Chondrocyte (in vitro differentiated cells): ENCODE results near the gene GALNT2. TPM values are rescaled to one million over a fixed set of nuclear protein-coding genes. Genes with fewer than 3 reads are reported as not detected.
A peak's percentile ranks its signal among the peaks of the same experiment; 100 is the strongest.

Experiments used
- DNase-seq: peaks from one replicate; pipeline ENCODE4 v3.0.0; 2021; ENCODE audit warnings: mixed read lengths, low spot score
- H3K27ac Mint-ChIP-seq: one replicate; pipeline ENCODE4 v1.8.0; 2021; ENCODE audit warnings: mild to moderate bottlenecking, moderate library complexity, mixed read lengths; ENCODE audit not compliant: unreplicated experiment
- H3K27me3 Mint-ChIP-seq: 2 replicates; pipeline ENCODE4 v1.8.0; 2021; ENCODE audit warnings: low read depth, mixed read lengths
- H3K36me3 Mint-ChIP-seq: 2 replicates; pipeline ENCODE4 v1.8.0; 2021; ENCODE audit warnings: low read depth, mixed read lengths
- H3K4me1 Mint-ChIP-seq: 2 replicates; pipeline ENCODE4 v1.8.0; 2021; ENCODE audit warnings: low read depth, mild to moderate bottlenecking, mixed read lengths
- H3K4me3 Mint-ChIP-seq: one replicate; pipeline ENCODE4 v1.8.0; 2021; ENCODE audit warnings: mild to moderate bottlenecking, moderate library complexity, mixed read lengths; ENCODE audit not compliant: unreplicated experiment
- H3K9me3 Mint-ChIP-seq: 2 replicates; pipeline ENCODE4 v1.8.0; 2021; ENCODE audit warnings: low read depth, mixed read lengths
- total RNA-seq: library from RNA; stranded (reverse); gene quantifications from 3 replicates; pipeline ENCODE4 v1.2.1, GENCODE V29; 2021
- TF ChIP-seq, protein P1 (sequence below): fragments of 200-600 bp; sonication (generic); IDR thresholded peaks from 2 replicates; pipeline ENCODE4 v1.5.0; 2021; ENCODE audit warnings: antibody characterized with exemption, mild to moderate bottlenecking, moderate library complexity

The GALNT2 gene
- total RNA-seq, 1 donor from 2014 or later, result 223 TPM

GRCh38 chr1:230276401-230276800 lies 209.4 kb downstream of the GALNT2 start:
- no peaks in the 10 kb centered on the region for H3K27me3 Mint-ChIP-seq
- no peak overlapping the region for H3K27ac Mint-ChIP-seq
- H3K36me3 Mint-ChIP-seq, result peaks cover 23% of the 10 kb centered on the region
- TF ChIP-seq, protein P1, sequence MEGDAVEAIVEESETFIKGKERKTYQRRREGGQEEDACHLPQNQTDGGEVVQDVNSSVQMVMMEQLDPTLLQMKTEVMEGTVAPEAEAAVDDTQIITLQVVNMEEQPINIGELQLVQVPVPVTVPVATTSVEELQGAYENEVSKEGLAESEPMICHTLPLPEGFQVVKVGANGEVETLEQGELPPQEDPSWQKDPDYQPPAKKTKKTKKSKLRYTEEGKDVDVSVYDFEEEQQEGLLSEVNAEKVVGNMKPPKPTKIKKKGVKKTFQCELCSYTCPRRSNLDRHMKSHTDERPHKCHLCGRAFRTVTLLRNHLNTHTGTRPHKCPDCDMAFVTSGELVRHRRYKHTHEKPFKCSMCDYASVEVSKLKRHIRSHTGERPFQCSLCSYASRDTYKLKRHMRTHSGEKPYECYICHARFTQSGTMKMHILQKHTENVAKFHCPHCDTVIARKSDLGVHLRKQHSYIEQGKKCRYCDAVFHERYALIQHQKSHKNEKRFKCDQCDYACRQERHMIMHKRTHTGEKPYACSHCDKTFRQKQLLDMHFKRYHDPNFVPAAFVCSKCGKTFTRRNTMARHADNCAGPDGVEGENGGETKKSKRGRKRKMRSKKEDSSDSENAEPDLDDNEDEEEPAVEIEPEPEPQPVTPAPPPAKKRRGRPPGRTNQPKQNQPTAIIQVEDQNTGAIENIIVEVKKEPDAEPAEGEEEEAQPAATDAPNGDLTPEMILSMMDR, result no peak
- no peaks in the 10 kb centered on the region for H3K9me3 Mint-ChIP-seq
- peak; percentile 76 for DNase-seq
- peaks cover 11% of the 10 kb centered on the region for H3K4me1 Mint-ChIP-seq
- H3K4me3 Mint-ChIP-seq, result no peak overlapping the region

GRCh38 chr1:230277201-230278025 lies 210.4 kb downstream of the GALNT2 start:
- H3K27ac Mint-ChIP-seq, result no peak overlapping the region
- no peak overlapping the region for H3K4me3 Mint-ChIP-seq
- H3K9me3 Mint-ChIP-seq, result no peaks in the 10 kb centered on the region
- peaks cover 11% of the 10 kb centered on the region for H3K4me1 Mint-ChIP-seq
- H3K27me3 Mint-ChIP-seq, result no peaks in the 10 kb centered on the region
- TF ChIP-seq, protein P1, result peak; percentile 13
- peaks cover 25% of the 10 kb centered on the region for H3K36me3 Mint-ChIP-seq
- DNase-seq, result peak; percentile 43

DNA sequence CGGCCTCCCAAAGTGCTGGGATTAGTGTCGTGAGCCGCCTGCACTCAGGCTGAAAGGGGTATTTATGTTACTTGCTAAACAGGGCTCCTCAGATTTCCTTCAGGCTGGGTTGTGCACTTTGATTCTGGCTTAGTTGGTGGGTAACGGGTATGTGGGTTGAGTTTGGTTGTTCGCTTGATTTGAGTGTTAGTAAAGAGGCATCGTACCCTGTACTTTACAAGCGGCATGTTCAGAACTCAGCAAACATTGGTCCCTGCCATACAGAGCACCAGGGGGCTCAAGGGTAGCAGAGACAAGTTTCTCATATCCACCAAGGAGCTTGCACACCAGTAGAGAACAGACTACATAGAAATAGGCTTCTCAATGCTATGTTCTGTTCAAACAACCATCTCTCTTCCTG lies 211.3 kb downstream of the GALNT2 start:
- H3K4me1 Mint-ChIP-seq, result peaks cover 11% of the 10 kb centered on the region
- no peak for DNase-seq
- no peaks in the 10 kb centered on the region for H3K9me3 Mint-ChIP-seq
- peaks cover 25% of the 10 kb centered on the region for H3K36me3 Mint-ChIP-seq
- no peaks in the 10 kb centered on the region for H3K27me3 Mint-ChIP-seq
- H3K27ac Mint-ChIP-seq, result no peak overlapping the region
- H3K4me3 Mint-ChIP-seq, result no peak overlapping the region
- TF ChIP-seq, protein P1, result no peak

- TF ChIP-seq, protein P1, result no peak
- H3K27me3 Mint-ChIP-seq, result no peaks in the 10 kb centered on the region
- no peaks in the 10 kb centered on the region for H3K9me3 Mint-ChIP-seq
- peak; percentile 59 for DNase-seq
- H3K36me3 Mint-ChIP-seq, result peaks cover 25% of the 10 kb centered on the region
- no peak overlapping the region for H3K27ac Mint-ChIP-seq
- H3K4me1 Mint-ChIP-seq, result peaks cover 11% of the 10 kb centered on the region
- no peak overlapping the region for H3K4me3 Mint-ChIP-seq
Measured at GRCh38 chr1:230278871-230279582, 212.0 kb downstream of the GALNT2 start.

GRCh38 chr1:230279583-230279945 lies 212.5 kb downstream of the GALNT2 start:
- H3K9me3 Mint-ChIP-seq, result no peaks in the 10 kb centered on the region
- peaks cover 11% of the 10 kb centered on the region for H3K4me1 Mint-ChIP-seq
- no peaks in the 10 kb centered on the region for H3K27me3 Mint-ChIP-seq

More at GRCh38 chr1:230279583-230279945, 212.5 kb downstream of the GALNT2 start:
- DNase-seq, result peak; percentile 69
- TF ChIP-seq, protein P1, result no peak
- Mint-ChIP-seq H3K27ac (no peak overlapping the region), H3K4me3 (no peak overlapping the region), H3K36me3 (peaks cover 27% of the 10 kb centered on the region)
